ENCODE results near the gene CREG2.

GRCh38 chr2:101401906-101402305, 14.6 kb upstream of the CREG2 start:
- TF ChIP-seq POLR2A (IDR thresholded peaks at IDR 0.05): no peak
- TF ChIP-seq CTCF (IDR thresholded peaks at IDR 0.05): no peak
